ENCODE measurements around the gene LY6G5C. TPM values are rescaled to one million over a fixed set of nuclear protein-coding genes. Genes with fewer than 3 reads are reported as not detected.

The LY6G5C gene
- total and polyA plus RNA-seq, 2 of the 13 experiments (the other 11 are each of a cell fraction or from before 2014, with no cell fraction given) = 0.33 to 0.55 TPM

GRCh38 chr6:31660381-31661261 lies 20.2 kb downstream of the LY6G5C start, which contains the start of gene C6orf47 (continued):
- TF ChIP-seq TERF1 (CRISPR knock-in tag; IDR thresholded peaks at IDR 0.05) (no peak), MLXIP (CRISPR knock-in tag; IDR thresholded peaks at IDR 0.05; ENCODE audit: borderline replicate concordance) (0 out of 2 replicates have a peak, but pooled peaks have one; percentile 43), HOXA3 (CRISPR knock-in tag; IDR thresholded peaks at IDR 0.05) (peak; percentile 84), PRDM15 (CRISPR knock-in tag; IDR thresholded peaks at IDR 0.05) (peak; percentile 87), PCBP2 (optimal IDR thresholded peaks at IDR 0.05; ENCODE audit: low read depth, low read length, poor library complexity, severe bottlenecking) (peak; percentile 79), SCMH1 (CRISPR knock-in tag; IDR thresholded peaks at IDR 0.05; ENCODE audit: borderline replicate concordance) (no peak), SIX4 (CRISPR knock-in tag; IDR thresholded peaks at IDR 0.05) (no peak), RNF219 (CRISPR knock-in tag; IDR thresholded peaks at IDR 0.05) (no peak), ZBTB43 (CRISPR knock-in tag; conservative IDR thresholded peaks at IDR 0.05) (peak; percentile 85), HCFC1 (IDR thresholded peaks at IDR 0.05; ENCODE audit: low read depth, low read length) (no peak; the same call in 1 of the 2 replicates), ISL2 (CRISPR knock-in tag; IDR thresholded peaks at IDR 0.05) (peak; percentile 81), DRAP1 (CRISPR knock-in tag; IDR thresholded peaks at IDR 0.05) (peak; percentile 71), ZNF816 (CRISPR knock-in tag; IDR thresholded peaks at IDR 0.05; ENCODE audit: borderline replicate concordance) (peak; percentile 85; the same call in 1 of the 2 replicates), ZSCAN25 (CRISPR knock-in tag; IDR thresholded peaks at IDR 0.05) (peak; percentile 45; the same call in 1 of the 2 replicates), EHMT2 (IDR thresholded peaks at IDR 0.05; ENCODE audit: borderline replicate concordance, low read depth, low read length) (no peak)
